ENCODE data around the gene PTH2R. TPM values are rescaled to one million over a fixed set of nuclear protein-coding genes. Genes with fewer than 3 reads are reported as not detected.

Gene PTH2R
- total RNA-seq, 1 experiment from 2014 or later: 0.10 TPM

- no TSS peak for BruUV-seq (replicated peaks)
- Histone ChIP-seq H3K27me3 (ENCODE audit: control insufficient read depth, insufficient read depth, low read length) (no peaks in the 10 kb centered on the region), H3K4me1 (ENCODE audit: control insufficient read depth, insufficient read depth, low read length) (no peaks in the 10 kb centered on the region), H3K4me3 (ENCODE audit: low read depth in 2 of 2, low read length in 2 of 2) (no peak overlapping the region), H3K36me3 (ENCODE audit: control insufficient read depth, insufficient read depth, low read length) (no peaks in the 10 kb centered on the region), H3K27ac (ENCODE audit: low read length) (no peak overlapping the region), H3K9me3 (ENCODE audit: control insufficient read depth, insufficient read depth, low read depth, low read length) (no peaks in the 10 kb centered on the region)
- in situ Hi-C loops (cut with HindIII; ENCODE audit: low pct_unique_long_range_greater_than_20kb, low sequenced_read_pairs): no loop called here
- ATAC-seq (no peak), DNase-seq (ENCODE audit: low read depth, low spot score) (no peak)
- POLR2A ChIA-PET: no interaction called here
- TF ChIP-seq SIN3A (IDR thresholded peaks at IDR 0.05; ENCODE audit: borderline replicate concordance, insufficient read depth, low read depth, low read length) (no peak), POLR2AphosphoS5 (IDR thresholded peaks at IDR 0.05; ENCODE audit: low read depth, low read length) (no peak), REST (IDR thresholded peaks at IDR 0.05; ENCODE audit: insufficient read depth in 1 of 2, low read depth in 2 of 2, low read length in 1 of 2) (no peak), TCF7L2 (IDR thresholded peaks at IDR 0.05; ENCODE audit: low read depth, low read length) (no peak)
- intact Hi-C loops (cut with micrococcal nuclease; ENCODE audit: unreplicated experiment): no loop called here
- CTCF ChIA-PET: no interaction called here
Observed at GRCh38 chr2:208489687-208490086, 83.1 kb downstream of the PTH2R start.

GRCh38 chr2:208490492-208490891, 83.9 kb downstream of the PTH2R start:
- no peak for DNase-seq (ENCODE audit: low read depth, low spot score)
- ATAC-seq: no peak
- in situ Hi-C loops (cut with HindIII; ENCODE audit: low pct_unique_long_range_greater_than_20kb, low sequenced_read_pairs): no loop called here
- Histone ChIP-seq H3K27ac (ENCODE audit: low read length) (no peak overlapping the region), H3K36me3 (ENCODE audit: control insufficient read depth, insufficient read depth, low read length) (no peaks in the 10 kb centered on the region), H3K9me3 (ENCODE audit: control insufficient read depth, insufficient read depth, low read depth, low read length) (no peaks in the 10 kb centered on the region), H3K27me3 (ENCODE audit: control insufficient read depth, insufficient read depth, low read length) (no peaks in the 10 kb centered on the region), H3K4me3 (ENCODE audit: low read depth in 2 of 2, low read length in 2 of 2) (no peak overlapping the region), H3K4me1 (ENCODE audit: control insufficient read depth, insufficient read depth, low read length) (no peaks in the 10 kb centered on the region)
- POLR2A ChIA-PET: no interaction called here
- intact Hi-C loops (cut with micrococcal nuclease; ENCODE audit: unreplicated experiment): no loop called here
- no TSS peak for BruUV-seq (replicated peaks)
- CTCF ChIA-PET: no interaction called here
- no peak for TF ChIP-seq CTCF (IDR thresholded peaks at IDR 0.05)
- TF ChIP-seq SIN3A (IDR thresholded peaks at IDR 0.05; ENCODE audit: borderline replicate concordance, insufficient read depth, low read depth, low read length): no peak
- no peak for TF ChIP-seq REST (IDR thresholded peaks at IDR 0.05; ENCODE audit: insufficient read depth in 1 of 2, low read depth in 2 of 2, low read length in 1 of 2)
- no peak for TF ChIP-seq TCF7L2 (IDR thresholded peaks at IDR 0.05; ENCODE audit: low read depth, low read length)
- no peak for TF ChIP-seq POLR2AphosphoS5 (IDR thresholded peaks at IDR 0.05; ENCODE audit: low read depth, low read length)

Data from Panc1 (cell line).